K562 (cell line): ENCODE results near the gene SPEG. TPM values are rescaled to one million over a fixed set of nuclear protein-coding genes. Genes with fewer than 3 reads are reported as not detected.

Experiments used
- ARID1B ChIP-seq: fragments of 450-650 bp; IDR thresholded peaks from 2 replicates; pipeline ENCODE4 v1.6.1; 2016; ENCODE audit warnings: antibody characterized with exemption, mild to moderate bottlenecking, inconsistent platforms
- CLOCK ChIP-seq: fragments of 250-450 bp; sonication (Bioruptor Pico); IDR thresholded peaks from 2 replicates; pipeline ENCODE4 v1.4.0; 2020; ENCODE audit warnings: mild to moderate bottlenecking, moderate library complexity, borderline replicate concordance
- CREB5 ChIP-seq: fragments of 250-450 bp; sonication (Bioruptor Pico); IDR thresholded peaks from 2 replicates; pipeline ENCODE4 v1.5.0; 2020; ENCODE audit warnings: mild to moderate bottlenecking
- E2F6 ChIP-seq, 2 experiments: IDR thresholded peaks; 2 replicates each; pipeline ENCODE4 v1.6.1; 2011; ENCODE audit warnings: borderline replicate concordance in 1 of 2, control low read depth in 1 of 2, low read depth in 1 of 2, low read length in 1 of 2, mild to moderate bottlenecking in 1 of 2, mixed read lengths in 1 of 2, moderate library complexity in 1 of 2; ENCODE audit not compliant: insufficient read depth in 1 of 2, insufficient read length in 1 of 2, poor library complexity in 1 of 2, severe bottlenecking in 1 of 2; ENCODE audit errors: extremely low read depth in 1 of 2
- ETS1 ChIP-seq: conservative IDR thresholded peaks from 2 replicates; pipeline ENCODE4 v1.6.1; 2011; ENCODE audit warnings: low read depth, mild to moderate bottlenecking, low read length; ENCODE audit not compliant: control insufficient read depth
- FOS ChIP-seq: IDR thresholded peaks from 3 replicates; pipeline ENCODE4 v1.6.1; 2011; ENCODE audit not compliant: insufficient read length; ENCODE audit errors: extremely low read depth
- HMG20A ChIP-seq: fragments of 450-650 bp; formaldehyde crosslinking; conservative IDR thresholded peaks from 2 replicates; pipeline ENCODE4 v1.4.0; 2020; ENCODE audit warnings: mild to moderate bottlenecking, mixed read lengths
- ILF3 ChIP-seq: fragments of 450-650 bp; IDR thresholded peaks from 2 replicates; pipeline ENCODE4 v1.6.1; 2018; ENCODE audit warnings: antibody characterized with exemption, mild to moderate bottlenecking, moderate library complexity, borderline replicate concordance
- MYNN ChIP-seq, 2 experiments: sonication (generic); formaldehyde crosslinking in 1 of 2; IDR thresholded peaks; 2 replicates each; pipeline versions ENCODE4 v1.5.0 to v1.6.1; 2016 to 2020; ENCODE audit warnings: antibody characterized with exemption in 1 of 2, missing genetic modification reagents in 1 of 2
- NCOA1 ChIP-seq: fragments of 450-650 bp; IDR thresholded peaks from 2 replicates; pipeline ENCODE4 v1.6.1; 2016; ENCODE audit warnings: low read depth
- PCBP2 ChIP-seq: fragments of 200-400 bp; formaldehyde crosslinking; IDR thresholded peaks from 2 replicates; pipeline ENCODE4 v1.6.1; 2018; ENCODE audit warnings: low read length, low read depth, mild to moderate bottlenecking, moderate library complexity; ENCODE audit not compliant: poor library complexity, severe bottlenecking
- PRPF4 ChIP-seq: fragments of 200-400 bp; formaldehyde crosslinking; IDR thresholded peaks from one replicate; pipeline ENCODE4 v1.6.1; 2017; ENCODE audit warnings: low read length, low read depth, mild to moderate bottlenecking; ENCODE audit not compliant: insufficient read depth, poor library complexity, severe bottlenecking
- RAD51 ChIP-seq: fragments of 450-650 bp; IDR thresholded peaks from 2 replicates; pipeline ENCODE4 v1.7.1; 2016; ENCODE audit warnings: low read depth, mild to moderate bottlenecking, borderline replicate concordance
- SAP30 ChIP-seq: fragments of 200-600 bp; sonication (generic); IDR thresholded peaks from 2 replicates; pipeline ENCODE4 v1.6.1; 2012; ENCODE audit warnings: borderline replicate concordance, low read depth, mild to moderate bottlenecking, moderate library complexity, low read length, control low read depth, inconsistent platforms; ENCODE audit not compliant: insufficient read depth, poor library complexity, severe bottlenecking
- YBX1 ChIP-seq: fragments of 450-650 bp; IDR thresholded peaks from 2 replicates; pipeline ENCODE4 v1.7.1; 2016; ENCODE audit warnings: mild to moderate bottlenecking
- ZNF140 ChIP-seq: fragments of 250-450 bp; sonication (Bioruptor Pico); IDR thresholded peaks from 2 replicates; pipeline ENCODE4 v1.8.0; 2021; ENCODE audit warnings: moderate library complexity, mild to moderate bottlenecking, inconsistent platforms
- ZNF174 ChIP-seq: fragments of 250-450 bp; sonication (Bioruptor Pico); IDR thresholded peaks from 2 replicates; pipeline ENCODE4 v1.4.0; 2020; ENCODE audit warnings: mild to moderate bottlenecking
- ZNF184 ChIP-seq: sonication (generic); formaldehyde crosslinking; IDR thresholded peaks from 2 replicates; pipeline ENCODE4 v1.5.0; 2020; ENCODE audit warnings: missing genetic modification reagents
- ZNF24 ChIP-seq: fragments of 450-650 bp; IDR thresholded peaks from 2 replicates; pipeline ENCODE4 v1.6.1; 2016
- ZNF41 ChIP-seq: fragments of 250-450 bp; sonication (Bioruptor Pico); conservative IDR thresholded peaks from 2 replicates; pipeline ENCODE4 v1.4.0; 2020; ENCODE audit warnings: mild to moderate bottlenecking
- ZNF780A ChIP-seq: fragments of 250-450 bp; sonication (Bioruptor Pico); IDR thresholded peaks from 2 replicates; pipeline ENCODE4 v1.5.0; 2021; ENCODE audit warnings: mild to moderate bottlenecking
- ZNF79 ChIP-seq: fragments of 250-450 bp; sonication (Bioruptor Pico); IDR thresholded peaks from 2 replicates; pipeline ENCODE4 v1.4.0; 2020; ENCODE audit warnings: low read depth, mild to moderate bottlenecking, moderate library complexity
- polyA plus RNA-seq, 8 experiments: library from polyadenylated mRNA; depleted of rRNA in 4 of 8; stranded (reverse) in 5 of 8; unstranded in 3 of 8; fragments of >200 nt; fragmentation: Nextera tagmentation in 2 of 8; fragmentation: Illumina TruSeq in 1 of 8; extraction: Ambion mirVana in 2 of 8; extraction: Trizol in 1 of 8; gene quantifications; 2 replicates each; pipeline versions ENCODE4 v1.2.1 to v1.2.3, GENCODE V29; 2011 to 2014; ENCODE audit warnings: inconsistent platforms in 1 of 8, missing spikeins in 1 of 8
- total RNA-seq, 7 experiments: library from RNA; depleted of rRNA in 6 of 7; stranded (reverse); fragments of >200 nt in 6 of 7; fragmentation: Illumina TruSeq in 2 of 7; extraction: Trizol in 2 of 7; gene quantifications; 2 replicates each; pipeline versions ENCODE4 v1.2.1 to v1.2.3, GENCODE V29; 2011 to 2021; ENCODE audit warnings: low replicate concordance in 1 of 7

Gene SPEG
- total and polyA plus RNA-seq, 9 of the 15 experiments (the other 6 are each of a cell fraction or from before 2014, with no cell fraction given), result 0.49 to 8.7 (median 3.0) TPM

GRCh38 chr2:219525533-219526232 lies 91.0 kb downstream of the SPEG start (continued):
- TF ChIP-seq FOS (no peak), ARID1B (peak; percentile 96), SAP30 (no peak), NCOA1 (no peak), HMG20A (CRISPR knock-in tag) (no peak), ZNF780A (CRISPR knock-in tag) (no peak), CLOCK (CRISPR knock-in tag) (no peak), RAD51 (no peak), ZNF174 (no peak), ZNF41 (CRISPR knock-in tag) (no peak), PRPF4 (no peak), ZNF184 (CRISPR knock-in tag) (no peak), ZNF24 (no peak), MYNN (IDR thresholded peaks at IDR 0.05) (peak; percentile 94), MYNN (CRISPR knock-in tag; IDR thresholded peaks at IDR 0.05) (no peak), YBX1 (no peak), E2F6 (IDR thresholded peaks at IDR 0.05; ENCODE audit: borderline replicate concordance in 1 of 2, extremely low read depth in 1 of 2, insufficient read depth in 1 of 2, insufficient read length in 1 of 2, low read depth in 1 of 2, low read length in 1 of 2, poor library complexity in 1 of 2, severe bottlenecking in 1 of 2) (no peak), ETS1 (no peak), PCBP2 (no peak), CREB5 (no peak), ILF3 (no peak), ZNF79 (no peak), ZNF140 (CRISPR knock-in tag) (no peak)
